HG03045 (cell line): ENCODE data around the gene CCNL2.
"Not testable (repeated sequence)": the region's sequence is repeated elsewhere in the genome, so short reads cannot be mapped to it uniquely, and the experiment has no call there.

Experiments used
- ATAC-seq: cut with Tn5 transposase; IDR thresholded peaks from one replicate; pipeline ENCODE4 v1.9.1; 2021; ENCODE audit warnings: mild to moderate bottlenecking, moderate library complexity; ENCODE audit not compliant: unreplicated experiment

CCNL2 gene

GRCh38 chr1:1432951-1433803 is 34.0 kb upstream of the CCNL2 start:
- no peak for ATAC-seq

GRCh38 chr1:1432274-1432950 is 33.3 kb upstream of the CCNL2 start:
- ATAC-seq, result no peak

GRCh38 chr1:1431845-1432273 is 32.7 kb upstream of the CCNL2 start:
- no peak for ATAC-seq

DNA sequence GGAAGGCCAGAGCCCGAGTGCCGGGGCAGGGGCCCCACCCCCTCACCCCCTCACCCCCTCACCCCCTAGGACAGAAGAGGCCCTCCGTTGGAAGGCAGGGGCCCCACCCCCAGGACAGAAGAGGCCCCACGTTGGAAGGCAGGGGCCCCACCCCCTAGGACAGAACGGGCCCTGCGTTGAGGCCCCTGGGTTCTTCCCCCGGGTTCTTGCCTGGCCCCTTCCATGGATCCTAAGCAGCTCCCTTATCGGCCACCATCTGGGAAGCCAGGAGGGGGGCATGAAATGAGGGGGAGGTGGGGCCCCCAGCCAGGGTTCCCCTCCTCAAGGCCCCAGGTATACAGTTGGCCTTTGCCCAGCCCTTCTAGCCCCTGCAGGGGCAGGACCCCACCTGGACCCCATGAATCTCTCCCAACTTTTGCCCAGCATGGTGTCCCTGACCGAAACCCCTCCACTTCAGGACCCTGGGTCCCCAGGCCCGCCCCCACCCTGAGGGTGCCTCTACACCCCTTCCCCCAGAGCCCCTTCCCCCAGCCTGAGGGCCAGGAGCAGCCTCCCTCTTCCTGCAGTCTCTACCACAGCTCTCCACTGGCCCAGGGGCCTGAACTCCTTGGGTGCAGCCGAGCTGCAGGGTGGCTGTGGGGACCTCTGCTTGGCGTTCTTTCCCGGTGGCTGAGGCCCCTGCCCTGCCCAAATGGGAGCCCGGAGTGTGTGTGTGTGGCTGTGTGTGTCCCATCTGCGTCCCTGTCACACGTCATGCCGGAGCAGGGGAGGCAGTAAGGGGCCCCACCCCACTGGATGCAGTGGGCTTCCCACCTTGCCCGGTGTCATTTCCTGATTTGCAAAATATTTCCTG is 32.1 kb upstream of the CCNL2 start:
- no peak for ATAC-seq

DNA sequence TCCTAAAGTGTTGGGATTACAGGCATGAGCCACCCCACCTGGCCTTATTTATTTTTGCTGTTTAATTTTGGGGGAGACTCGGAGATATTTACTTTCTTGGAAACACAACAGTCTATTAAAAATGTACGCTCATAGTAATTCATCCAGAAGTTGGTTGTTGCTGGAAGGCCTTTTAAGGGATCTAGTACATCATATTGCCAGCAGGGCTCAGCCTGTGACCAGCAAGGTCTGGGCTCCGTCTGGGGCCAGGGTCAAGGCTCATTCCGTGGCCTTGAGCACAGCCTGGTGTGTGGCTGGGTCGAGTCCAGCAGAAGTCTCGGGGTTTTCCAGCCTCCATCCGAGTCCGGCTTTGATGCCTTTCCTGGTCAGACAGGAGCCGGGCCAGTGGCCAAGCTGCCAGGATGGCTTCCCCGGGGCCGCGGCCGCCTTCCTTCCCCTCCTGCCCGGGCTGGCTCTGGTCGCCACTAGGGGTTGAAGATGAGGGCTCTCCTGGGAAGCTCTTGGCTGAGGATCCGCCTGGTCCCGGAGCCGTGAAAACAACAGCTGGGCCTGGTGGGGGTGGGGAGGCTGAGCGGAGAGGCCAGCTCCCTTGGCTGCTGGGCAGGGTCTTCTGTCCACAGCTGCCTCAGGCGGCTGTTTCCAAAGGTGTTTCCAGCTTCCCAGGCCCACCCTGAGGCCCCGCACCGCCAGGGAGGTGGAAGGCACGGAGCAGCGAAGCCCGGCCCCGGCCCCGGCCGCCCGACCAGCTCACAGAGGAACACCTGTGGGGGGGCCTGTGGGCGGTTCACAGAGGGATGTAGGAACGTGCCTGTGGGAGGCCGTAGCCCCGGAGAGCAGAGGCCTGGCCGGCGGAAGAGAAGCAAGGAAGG is 31.2 kb upstream of the CCNL2 start:
- ATAC-seq, result no peak

- no peak for ATAC-seq
Observed at GRCh38 chr1:1429671-1430073, 30.5 kb upstream of the CCNL2 start.

- ATAC-seq, result not testable (repeated sequence)
Observed at GRCh38 chr1:1428967-1429366, 29.8 kb upstream of the CCNL2 start.

DNA sequence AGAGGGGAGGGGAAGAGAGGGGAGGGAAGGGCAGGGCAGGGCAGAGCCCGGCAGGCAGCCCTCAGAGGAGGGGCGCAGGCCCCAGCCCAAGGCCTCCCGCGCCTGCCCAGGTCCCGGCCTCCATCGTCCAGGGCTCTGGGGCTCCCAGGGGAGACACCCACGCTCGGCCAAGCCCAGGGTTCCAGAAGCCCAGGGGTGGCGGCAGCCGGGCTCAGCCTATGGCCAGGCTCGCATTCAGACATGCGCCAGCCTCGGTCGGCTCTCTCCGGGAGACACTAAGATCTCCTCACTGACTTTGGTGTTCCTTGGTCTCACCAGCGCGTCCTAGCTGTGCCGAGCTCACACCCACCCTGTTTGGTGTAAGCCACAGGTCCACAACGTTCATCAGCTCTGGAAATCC is 29.0 kb upstream of the CCNL2 start:
- ATAC-seq, result no peak

DNA sequence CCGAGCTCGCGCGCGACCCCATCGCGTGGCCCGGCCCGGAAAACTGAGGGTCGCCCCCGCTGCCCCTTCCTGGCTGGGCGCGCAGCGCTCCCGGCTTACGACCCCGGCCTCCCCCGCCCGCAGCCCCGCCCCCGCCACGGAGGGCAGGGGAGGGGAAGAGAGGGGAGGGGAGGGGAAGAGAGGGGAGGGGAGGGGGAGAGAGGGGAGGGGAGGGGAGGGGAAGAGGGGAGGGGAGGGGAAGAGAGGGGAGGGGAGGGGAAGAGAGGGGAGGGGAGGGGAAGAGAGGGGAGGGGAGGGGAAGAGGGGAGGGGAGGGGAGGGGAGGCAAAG is 28.6 kb upstream of the CCNL2 start:
- no peak for ATAC-seq

- no peak for ATAC-seq
Observed at GRCh38 chr1:1427106-1427819, 28.1 kb upstream of the CCNL2 start.

DNA sequence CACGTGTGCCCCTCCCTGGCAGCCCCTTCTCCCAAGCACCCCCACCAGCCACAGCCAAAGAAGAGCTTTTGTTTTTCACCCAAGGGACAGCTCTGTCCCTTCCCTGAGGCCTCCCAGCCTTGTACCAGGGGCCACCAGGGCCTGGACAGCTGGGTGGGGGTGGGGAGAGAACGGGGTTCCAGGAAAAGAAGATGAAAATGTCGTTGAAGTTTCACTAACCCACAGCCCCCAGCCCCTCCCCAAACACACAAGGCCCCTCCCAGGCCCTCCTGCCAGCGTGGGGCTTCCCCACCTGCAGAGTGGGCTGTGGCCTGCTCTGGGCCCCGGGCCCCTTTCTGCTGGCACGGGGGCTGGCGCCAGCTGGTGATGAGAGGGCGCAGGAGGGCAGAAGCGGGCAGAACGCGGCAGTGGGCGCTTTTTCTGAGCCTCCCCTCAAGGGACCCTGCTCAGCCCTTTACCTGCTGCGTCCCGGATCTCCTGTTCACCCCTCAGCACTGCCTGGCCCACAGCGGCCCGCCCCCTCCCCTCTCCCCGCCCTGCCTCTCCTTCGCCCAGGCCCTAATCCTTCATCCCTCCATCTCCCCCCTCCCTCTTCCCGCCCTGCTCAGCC is 27.5 kb upstream of the CCNL2 start:
- ATAC-seq, result no peak

- no peak for ATAC-seq
Observed at GRCh38 chr1:1425753-1426495, 26.8 kb upstream of the CCNL2 start.

- no peak for ATAC-seq
Observed at GRCh38 chr1:1425426-1425752, 26.3 kb upstream of the CCNL2 start.

DNA sequence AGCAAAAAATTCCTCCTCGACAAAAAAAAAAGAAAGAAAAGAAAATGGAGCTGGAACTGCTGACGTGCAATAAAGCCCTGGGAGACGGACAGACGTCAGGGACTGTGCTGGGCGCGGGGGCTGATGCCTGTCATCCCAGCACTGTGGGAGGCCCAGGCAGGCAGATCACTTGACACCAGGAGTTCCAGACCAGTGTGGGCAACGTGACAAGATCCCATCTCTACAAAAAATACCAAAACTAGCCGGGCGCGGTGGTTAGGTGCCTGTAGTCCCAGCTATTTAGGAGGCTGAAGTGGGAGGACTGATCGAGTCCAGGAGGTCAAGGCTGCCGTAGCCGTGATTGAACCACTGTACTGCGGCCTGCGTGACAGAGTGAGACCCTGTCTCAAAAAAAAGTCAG is 25.6 kb upstream of the CCNL2 start:
- ATAC-seq, result no peak

DNA sequence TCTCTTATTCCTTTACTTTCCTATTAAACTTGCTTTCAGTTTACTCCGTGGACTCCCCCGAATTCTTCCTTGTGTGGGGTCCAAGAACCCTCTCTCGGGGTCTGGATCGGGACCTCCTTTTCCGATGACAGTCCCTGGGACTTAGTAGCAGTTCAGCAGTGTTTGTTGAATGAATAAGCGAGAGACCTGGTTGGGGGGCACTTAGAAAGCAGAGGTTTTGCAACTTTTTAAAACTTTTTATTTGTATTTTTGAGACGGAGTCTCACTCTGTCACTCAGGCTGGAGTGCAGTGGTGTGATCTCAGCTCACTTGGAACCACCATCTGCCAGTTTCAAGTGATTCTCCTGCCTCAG is 24.1 kb upstream of the CCNL2 start:
- no peak for ATAC-seq

DNA sequence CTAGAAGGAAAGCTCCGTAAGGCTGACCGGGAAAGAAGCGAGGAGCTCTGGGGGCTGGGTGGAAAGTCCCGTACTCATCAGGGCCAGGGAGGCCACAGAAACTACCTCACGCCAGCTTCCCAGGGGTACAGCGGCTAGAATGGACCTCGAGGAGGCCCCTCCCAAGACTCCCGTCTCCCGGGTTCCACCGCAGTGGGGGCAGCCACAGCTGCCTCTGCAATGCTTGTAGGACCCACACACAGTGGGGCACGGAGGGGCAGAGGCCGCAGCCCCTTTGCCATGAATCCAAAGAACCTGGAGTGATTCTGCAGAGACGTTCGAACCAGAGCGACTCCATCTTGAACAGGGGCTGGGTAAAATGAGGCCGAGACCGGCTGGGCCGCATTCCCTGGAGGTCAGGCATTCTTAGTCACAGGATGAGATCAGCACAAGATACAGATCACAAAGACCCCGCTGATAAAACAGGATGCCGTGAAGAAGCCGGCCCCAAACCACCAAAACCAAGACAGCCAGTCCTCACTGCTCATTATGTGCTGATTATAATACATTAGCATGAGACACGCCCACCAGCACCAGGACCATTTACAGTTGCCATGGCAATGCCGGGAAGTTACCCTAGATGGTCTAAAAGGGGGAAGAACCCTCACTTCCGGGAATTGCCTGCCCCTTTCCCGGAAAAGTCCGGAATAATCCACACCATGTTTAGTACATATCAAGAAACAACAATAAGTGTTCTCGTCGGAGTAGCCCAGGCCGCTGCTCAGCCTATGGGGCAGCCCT is 23.5 kb upstream of the CCNL2 start:
- no peak for ATAC-seq

DNA sequence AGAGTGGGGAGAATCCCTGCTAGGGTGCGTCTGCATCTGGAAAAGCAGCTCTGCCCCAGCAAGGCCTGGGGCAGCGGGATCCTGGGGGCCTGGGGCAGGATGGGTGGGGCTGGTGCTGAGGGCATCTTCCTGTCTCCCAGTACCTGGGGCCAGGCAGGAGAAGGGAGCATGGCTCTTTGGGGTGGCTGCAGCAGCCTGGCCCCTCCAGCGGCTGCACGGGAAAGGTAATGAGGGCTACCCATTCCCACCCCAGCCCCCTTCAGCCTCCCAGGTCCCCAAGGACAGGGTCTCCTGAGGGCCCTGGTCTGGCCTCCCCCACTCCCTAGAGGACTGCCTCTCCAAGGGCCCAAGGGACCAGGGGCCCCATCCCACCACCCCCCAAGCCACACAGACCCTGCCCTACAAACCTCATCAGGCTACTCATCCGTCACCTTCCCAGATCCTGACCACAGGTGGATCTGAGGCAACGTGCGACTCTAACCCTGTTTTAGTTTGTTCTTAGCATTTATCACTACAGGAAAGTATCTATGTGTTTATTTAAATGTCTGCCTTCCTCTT is 22.9 kb upstream of the CCNL2 start:
- ATAC-seq, result no peak
